H1 (cell line): ENCODE results near the gene C14orf93.

Experiments
- CBX5 ChIP-seq: fragments of 300-800, 300-1000 bp; sonication (generic); IDR thresholded peaks from 2 replicates; pipeline ENCODE4 v1.7.1; 2016; ENCODE audit warnings: antibody characterized with exemption, low read length, low read depth
- CEBPB ChIP-seq: IDR thresholded peaks from 2 replicates; pipeline ENCODE4 v1.6.1; 2012; ENCODE audit warnings: low read depth, low read length
- CHD1 ChIP-seq: IDR thresholded peaks from 2 replicates; pipeline ENCODE4 v1.6.1; 2012; ENCODE audit warnings: low read depth, low read length, improper control_type of control experiment
- EZH2 ChIP-seq: fragments of 200-600 bp; sonication (generic); IDR thresholded peaks from 2 replicates; pipeline ENCODE4 v1.7.1; 2012; ENCODE audit warnings: low read depth, mild to moderate bottlenecking, moderate library complexity, low read length, inconsistent platforms; ENCODE audit not compliant: severe bottlenecking
- POLR2A ChIP-seq, 2 experiments: IDR thresholded peaks; 1 replicate in 1 of 2; 2 replicates in 1 of 2; pipeline ENCODE4 v1.6.1; 2011; ENCODE audit warnings: low read depth in 2 of 2, low read length in 2 of 2, mild to moderate bottlenecking in 2 of 2; ENCODE audit errors: control extremely low read depth in 1 of 2
- POLR2AphosphoS5 ChIP-seq: IDR thresholded peaks from 2 replicates; pipeline ENCODE4 v1.6.1; 2011; ENCODE audit warnings: low read depth, low read length
- POU5F1 ChIP-seq: IDR thresholded peaks from 2 replicates; pipeline ENCODE4 v1.6.1; 2011; ENCODE audit warnings: low read depth, mild to moderate bottlenecking, low read length, moderate library complexity
- RFX5 ChIP-seq: IDR thresholded peaks from 2 replicates; pipeline ENCODE4 v1.6.1; 2011; ENCODE audit warnings: low read depth, low read length, improper control_type of control experiment, borderline replicate concordance
- SUZ12 ChIP-seq: fragments of 200-600 bp; sonication (generic); IDR thresholded peaks from 2 replicates; pipeline ENCODE4 v1.6.1; 2012; ENCODE audit warnings: mild to moderate bottlenecking, inconsistent platforms, low read length, moderate library complexity, mixed read lengths
- TAF7 ChIP-seq: optimal IDR thresholded peaks from 2 replicates; pipeline ENCODE3; 2011; ENCODE audit warnings: low read depth, mild to moderate bottlenecking, inconsistent platforms, low read length, moderate library complexity, borderline replicate concordance
- TBP ChIP-seq: IDR thresholded peaks from 2 replicates; pipeline ENCODE4 v1.6.1; 2011; ENCODE audit warnings: low read depth, low read length, improper control_type of control experiment
- USF2 ChIP-seq: IDR thresholded peaks from 2 replicates; pipeline ENCODE4 v1.6.1; 2011; ENCODE audit warnings: low read length, improper control_type of control experiment
- ZNF274 ChIP-seq: IDR thresholded peaks from 2 replicates; pipeline ENCODE4 v1.7.0; 2012; ENCODE audit warnings: low read length, borderline replicate concordance; ENCODE audit errors: extremely low read depth
- TF ChIP-seq, protein P1 (sequence below), 3 experiments: IDR thresholded peaks; 1 replicate in 2 of 3; 2 replicates in 1 of 3; pipeline versions ENCODE4 v1.5.1 to v1.6.1; 2011; ENCODE audit warnings: low read length in 3 of 3, mild to moderate bottlenecking in 3 of 3, inconsistent platforms in 2 of 3, low read depth in 1 of 3, moderate library complexity in 1 of 3; ENCODE audit not compliant: insufficient read depth in 1 of 3; ENCODE audit errors: control extremely low read depth in 1 of 3

DNA sequence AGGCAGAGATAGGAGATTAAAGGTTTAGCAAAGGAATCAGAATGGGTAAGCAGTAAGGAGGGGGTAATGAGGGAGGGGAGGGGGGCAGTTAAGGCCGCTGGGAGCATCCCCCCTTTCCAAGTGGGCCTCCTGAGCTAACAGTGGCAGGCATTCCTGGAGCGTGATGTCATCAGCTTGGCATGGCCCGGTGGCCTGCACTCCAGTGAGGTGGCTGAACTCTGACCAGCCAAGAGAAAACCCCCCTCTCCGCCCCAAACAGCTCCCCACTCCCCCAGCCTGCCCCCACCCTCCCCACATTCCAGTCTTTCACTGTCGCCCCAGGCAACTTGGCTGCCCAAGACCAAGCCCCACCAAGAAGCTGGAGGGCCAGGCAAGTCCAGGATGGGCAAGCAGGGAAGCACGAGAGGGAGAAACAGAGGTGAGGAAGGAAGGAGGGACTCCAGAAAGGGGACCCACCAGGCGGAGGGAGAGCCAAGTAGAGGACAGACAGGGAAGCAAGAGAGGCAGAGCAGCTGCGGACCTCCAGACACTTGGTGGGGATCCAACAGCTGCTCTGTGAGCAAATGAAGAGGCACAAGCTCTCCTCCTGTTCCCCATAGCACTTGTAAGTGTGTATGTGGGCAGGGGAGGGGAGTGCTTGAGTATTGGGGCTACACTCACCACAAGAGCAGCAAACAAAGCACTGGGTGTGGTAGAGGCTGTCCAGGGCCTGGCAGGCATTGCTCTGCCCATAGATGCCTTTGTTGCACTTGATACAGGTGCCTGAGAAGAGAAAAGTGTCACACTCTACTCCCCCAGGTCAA is 32.1 kb downstream of the C14orf93 start:
- TF ChIP-seq, protein P1, sequence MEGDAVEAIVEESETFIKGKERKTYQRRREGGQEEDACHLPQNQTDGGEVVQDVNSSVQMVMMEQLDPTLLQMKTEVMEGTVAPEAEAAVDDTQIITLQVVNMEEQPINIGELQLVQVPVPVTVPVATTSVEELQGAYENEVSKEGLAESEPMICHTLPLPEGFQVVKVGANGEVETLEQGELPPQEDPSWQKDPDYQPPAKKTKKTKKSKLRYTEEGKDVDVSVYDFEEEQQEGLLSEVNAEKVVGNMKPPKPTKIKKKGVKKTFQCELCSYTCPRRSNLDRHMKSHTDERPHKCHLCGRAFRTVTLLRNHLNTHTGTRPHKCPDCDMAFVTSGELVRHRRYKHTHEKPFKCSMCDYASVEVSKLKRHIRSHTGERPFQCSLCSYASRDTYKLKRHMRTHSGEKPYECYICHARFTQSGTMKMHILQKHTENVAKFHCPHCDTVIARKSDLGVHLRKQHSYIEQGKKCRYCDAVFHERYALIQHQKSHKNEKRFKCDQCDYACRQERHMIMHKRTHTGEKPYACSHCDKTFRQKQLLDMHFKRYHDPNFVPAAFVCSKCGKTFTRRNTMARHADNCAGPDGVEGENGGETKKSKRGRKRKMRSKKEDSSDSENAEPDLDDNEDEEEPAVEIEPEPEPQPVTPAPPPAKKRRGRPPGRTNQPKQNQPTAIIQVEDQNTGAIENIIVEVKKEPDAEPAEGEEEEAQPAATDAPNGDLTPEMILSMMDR (IDR thresholded peaks at IDR 0.05; ENCODE audit: control extremely low read depth in 1 of 3, insufficient read depth in 1 of 3, low read depth in 1 of 3, low read length in 3 of 3): no peak
- no peak for TF ChIP-seq POU5F1
- TF ChIP-seq POLR2AphosphoS5: no peak; the same call in 1 of the 2 replicates
- TF ChIP-seq SUZ12: no peak
- no peak for TF ChIP-seq TAF7
- TF ChIP-seq CHD1: no peak
- peak in 1 of 2 experiments; percentile 54; a peak in 1 of 3 replicates for TF ChIP-seq POLR2A (IDR thresholded peaks at IDR 0.05; ENCODE audit: control extremely low read depth in 1 of 2, low read depth in 2 of 2, low read length in 2 of 2)
- TF ChIP-seq ZNF274: no peak
- no peak for TF ChIP-seq CBX5
- TF ChIP-seq TBP: no peak
- TF ChIP-seq CEBPB: no peak
- TF ChIP-seq RFX5: no peak
- TF ChIP-seq USF2: no peak
- no peak for TF ChIP-seq EZH2
